ENCODE results near the gene OR52E1. TPM values are rescaled to one million over a fixed set of nuclear protein-coding genes. Genes with fewer than 3 reads are reported as not detected.

Gene OR52E1
- total RNA-seq, 2 donors from 2014 or later, result not detected

GRCh38 chr11:5042091-5042490 is 27.3 kb upstream of the OR52E1 start:
- no peak for DNase-seq
- Histone ChIP-seq H3K27ac (ENCODE audit: low read depth, low read length) (no peak overlapping the region), H3K9ac (ENCODE audit: extremely low read depth, low read length, poor library complexity, severe bottlenecking) (no peak overlapping the region), H3K36me3 (ENCODE audit: control insufficient read depth, insufficient read depth, low read length) (no peaks in the 10 kb centered on the region), H3K27me3 (ENCODE audit: control insufficient read depth, insufficient read depth, low read length, poor library complexity, severe bottlenecking) (no peaks in the 10 kb centered on the region), H3K4me1 (ENCODE audit: control insufficient read depth, insufficient read depth, low read length) (no peaks in the 10 kb centered on the region), H3K4me3 (ENCODE audit: low read length) (no peak overlapping the region), H3K9me3 (ENCODE audit: control insufficient read depth, low read length) (no peaks in the 10 kb centered on the region)
- Mint-ChIP-seq H3K9me3 (no peaks in the 10 kb centered on the region), H3K4me1 (no peaks in the 10 kb centered on the region), H3K27me3 (ENCODE audit: insufficient read depth) (no peaks in the 10 kb centered on the region), H3K4me3 (no peak overlapping the region), H3K27ac (no peak overlapping the region), H3K36me3 (ENCODE audit: low read depth) (no peaks in the 10 kb centered on the region)
- no peak for TF ChIP-seq CTCF (conservative IDR thresholded peaks at IDR 0.05)
- 44 to 62% methylated on average over 2 to 3 of the region's 3 CpGs for WGBS, 2 experiments (ENCODE audit: insufficient coverage in 1 of 2, insufficient read length in 1 of 2)

GRCh38 chr11:5043380-5043779 is 26.0 kb upstream of the OR52E1 start:
- Mint-ChIP-seq H3K27ac (no peak overlapping the region), H3K27me3 (ENCODE audit: insufficient read depth) (no peaks in the 10 kb centered on the region), H3K4me1 (no peaks in the 10 kb centered on the region), H3K9me3 (no peaks in the 10 kb centered on the region), H3K4me3 (no peak overlapping the region), H3K36me3 (ENCODE audit: low read depth) (no peaks in the 10 kb centered on the region)
- Histone ChIP-seq H3K9me3 (ENCODE audit: control insufficient read depth, low read length) (no peaks in the 10 kb centered on the region), H3K27ac (ENCODE audit: low read depth, low read length) (no peak overlapping the region), H3K9ac (ENCODE audit: extremely low read depth, low read length, poor library complexity, severe bottlenecking) (no peak overlapping the region), H3K4me1 (ENCODE audit: control insufficient read depth, insufficient read depth, low read length) (no peaks in the 10 kb centered on the region), H3K36me3 (ENCODE audit: control insufficient read depth, insufficient read depth, low read length) (no peaks in the 10 kb centered on the region), H3K27me3 (ENCODE audit: control insufficient read depth, insufficient read depth, low read length, poor library complexity, severe bottlenecking) (no peaks in the 10 kb centered on the region), H3K4me3 (ENCODE audit: low read length) (no peak overlapping the region)
- DNase-seq, result no peak
- TF ChIP-seq CTCF (conservative IDR thresholded peaks at IDR 0.05), result no peak
- 69 to 76% methylated on average over 2 of the region's 2 CpGs for WGBS, 2 experiments (ENCODE audit: insufficient coverage in 1 of 2, insufficient read length in 1 of 2)

- Mint-ChIP-seq H3K27me3 (ENCODE audit: insufficient read depth) (no peaks in the 10 kb centered on the region), H3K36me3 (ENCODE audit: low read depth) (no peaks in the 10 kb centered on the region), H3K4me1 (no peaks in the 10 kb centered on the region), H3K27ac (no peak within 1 kb of the TSS), H3K9me3 (no peaks in the 10 kb centered on the region), H3K4me3 (no peak within 1 kb of the TSS)
- WGBS, 2 experiments (ENCODE audit: insufficient coverage in 1 of 2, insufficient read length in 1 of 2), result 82 to 95% methylated on average over 1 of the region's 1 CpG
- no peak within 1 kb of the TSS for H3K27ac ChIP-seq (ENCODE audit: low read depth, low read length)
- H3K9me3 ChIP-seq (ENCODE audit: control insufficient read depth, low read length), result no peaks in the 10 kb centered on the region
- no peaks in the 10 kb centered on the region for H3K4me1 ChIP-seq (ENCODE audit: control insufficient read depth, insufficient read depth, low read length)
- H3K9ac ChIP-seq (ENCODE audit: extremely low read depth, low read length, poor library complexity, severe bottlenecking), result no peak within 1 kb of the TSS
- no peak for TF ChIP-seq CTCF (conservative IDR thresholded peaks at IDR 0.05)
- no peak for DNase-seq
- H3K27me3 ChIP-seq (ENCODE audit: control insufficient read depth, insufficient read depth, low read length, poor library complexity, severe bottlenecking), result no peaks in the 10 kb centered on the region
- no peaks in the 10 kb centered on the region for H3K36me3 ChIP-seq (ENCODE audit: control insufficient read depth, insufficient read depth, low read length)
- no peak within 1 kb of the TSS for H3K4me3 ChIP-seq (ENCODE audit: low read length)
Measured at GRCh38 chr11:5046226-5046625, 23.1 kb upstream of the OR52E1 start, which contains the start of gene OR52J3. OR52J3 (plus strand) TSS chr11:5046526; CDS start chr11:5046526, 0 bp downstream.
